HepG2 (cell line): Measurements from ENCODE around the gene HSPA1A. TPM values are rescaled to one million over a fixed set of nuclear protein-coding genes. Genes with fewer than 3 reads are reported as not detected.

ENCODE experiments used
- BHLHE40 ChIP-seq: IDR thresholded peaks from 2 replicates; pipeline ENCODE4 v1.6.1; 2011; ENCODE audit warnings: low read length, improper control_type of control experiment
- GZF1 ChIP-seq: sonication (generic); formaldehyde crosslinking; IDR thresholded peaks from 2 replicates; pipeline ENCODE4 v1.5.1; 2020; ENCODE audit warnings: mild to moderate bottlenecking, missing genetic modification reagents
- HNRNPLL ChIP-seq: fragments of 200-400 bp; formaldehyde crosslinking; IDR thresholded peaks from 2 replicates; pipeline ENCODE4 v1.6.1; 2017; ENCODE audit warnings: mild to moderate bottlenecking, low read depth, low read length; ENCODE audit not compliant: poor library complexity, severe bottlenecking
- HOXA5 ChIP-seq: sonication (generic); formaldehyde crosslinking; IDR thresholded peaks from 2 replicates; pipeline ENCODE4 v1.4.0; 2020; ENCODE audit warnings: missing genetic modification reagents
- KDM4B ChIP-seq: sonication (generic); formaldehyde crosslinking; IDR thresholded peaks from 2 replicates; pipeline ENCODE4 v1.4.0; 2020; ENCODE audit warnings: missing genetic modification reagents
- KLF13 ChIP-seq: sonication (generic); formaldehyde crosslinking; IDR thresholded peaks from 2 replicates; pipeline ENCODE4 v1.4.0; 2020; ENCODE audit warnings: mild to moderate bottlenecking, missing genetic modification reagents
- MYNN ChIP-seq: sonication (generic); formaldehyde crosslinking; IDR thresholded peaks from 2 replicates; pipeline ENCODE4 v1.4.0; 2020; ENCODE audit warnings: mild to moderate bottlenecking, low read depth, missing genetic modification reagents
- NAIF1 ChIP-seq: sonication (generic); formaldehyde crosslinking; IDR thresholded peaks from 2 replicates; pipeline ENCODE4 v1.5.0; 2020; ENCODE audit warnings: mild to moderate bottlenecking, missing genetic modification reagents, borderline replicate concordance
- POGZ ChIP-seq: sonication (generic); formaldehyde crosslinking; IDR thresholded peaks from 2 replicates; pipeline ENCODE4 v1.4.0; 2020; ENCODE audit warnings: mild to moderate bottlenecking, missing genetic modification reagents
- RXRA ChIP-seq: sonication (generic); formaldehyde crosslinking; IDR thresholded peaks from 2 replicates; pipeline ENCODE4 v1.5.1; 2020; ENCODE audit warnings: missing genetic modification reagents
- SMAD3 ChIP-seq: sonication (generic); formaldehyde crosslinking; IDR thresholded peaks from 2 replicates; pipeline ENCODE4 v1.4.0; 2020; ENCODE audit warnings: missing genetic modification reagents
- SPEN ChIP-seq: sonication (generic); formaldehyde crosslinking; IDR thresholded peaks from 2 replicates; pipeline ENCODE4 v1.5.1; 2020; ENCODE audit warnings: low read depth, mild to moderate bottlenecking, missing genetic modification reagents
- ZC3H13 ChIP-seq: sonication (generic); formaldehyde crosslinking; IDR thresholded peaks from 2 replicates; pipeline ENCODE4 v1.8.1; 2023; ENCODE audit warnings: mild to moderate bottlenecking, missing genetic modification reagents, moderate library complexity
- ZNF335 ChIP-seq: sonication (generic); formaldehyde crosslinking; IDR thresholded peaks from 2 replicates; pipeline ENCODE4 v1.4.0; 2020; ENCODE audit warnings: missing genetic modification reagents
- ZNF350 ChIP-seq: sonication (generic); formaldehyde crosslinking; IDR thresholded peaks from 2 replicates; pipeline ENCODE4 v1.4.0; 2020; ENCODE audit warnings: mild to moderate bottlenecking, low read depth, missing genetic modification reagents, borderline replicate concordance
- ZNF615 ChIP-seq: sonication (generic); formaldehyde crosslinking; IDR thresholded peaks from 2 replicates; pipeline ENCODE4 v1.5.0; 2020; ENCODE audit warnings: mild to moderate bottlenecking, missing genetic modification reagents, borderline replicate concordance
- ZNF772 ChIP-seq: sonication (generic); formaldehyde crosslinking; IDR thresholded peaks from 2 replicates; pipeline ENCODE4 v1.5.0; 2020; ENCODE audit warnings: mild to moderate bottlenecking, missing genetic modification reagents
- polyA plus RNA-seq, 8 experiments: library from polyadenylated mRNA; depleted of rRNA in 3 of 8; stranded (reverse) in 7 of 8; unstranded in 1 of 8; fragments of >200 nt; fragmentation: Illumina TruSeq in 4 of 8; extraction: Trizol in 4 of 8; gene quantifications; 2 replicates each; pipeline versions ENCODE4 v1.2.1 to v1.2.3, GENCODE V29; 2011 to 2016; ENCODE audit warnings: low read depth in 4 of 8, missing spikeins in 1 of 8, mixed read lengths in 1 of 8; ENCODE audit not compliant: insufficient read depth in 1 of 8
- total RNA-seq, 5 experiments: library from RNA; depleted of rRNA; stranded (reverse); fragments of >200 nt; fragmentation: Illumina TruSeq; extraction: Trizol; gene quantifications; 2 replicates each; pipeline ENCODE4 v1.2.3, GENCODE V29; 2016; ENCODE audit warnings: low read depth in 1 of 5
- TF ChIP-seq, protein P1 (sequence below): sonication (generic); formaldehyde crosslinking; IDR thresholded peaks from 2 replicates; pipeline ENCODE4 v1.4.0; 2020; ENCODE audit warnings: missing genetic modification reagents, low read depth, mild to moderate bottlenecking, borderline replicate concordance
- TF ChIP-seq, protein P2 (sequence below): sonication (generic); formaldehyde crosslinking; IDR thresholded peaks from 2 replicates; pipeline ENCODE4 v1.5.1; 2020; ENCODE audit warnings: missing genetic modification reagents, mild to moderate bottlenecking, borderline replicate concordance
- TF ChIP-seq, protein P3 (sequence below): sonication (generic); formaldehyde crosslinking; IDR thresholded peaks from 2 replicates; pipeline ENCODE4 v1.4.0; 2020; ENCODE audit warnings: mild to moderate bottlenecking, missing genetic modification reagents, borderline replicate concordance
- TF ChIP-seq, protein P4 (sequence below), 2 experiments: sonication (generic) in 1 of 2; formaldehyde crosslinking in 1 of 2; IDR thresholded peaks; 2 replicates each; pipeline versions ENCODE4 v1.5.1 to v1.6.1; 2011 to 2020; ENCODE audit warnings: borderline replicate concordance in 1 of 2, low read depth in 1 of 2, low read length in 1 of 2, mild to moderate bottlenecking in 1 of 2, missing genetic modification reagents in 1 of 2, moderate library complexity in 1 of 2
- TF ChIP-seq, protein P5 (sequence below): sonication (generic); formaldehyde crosslinking; IDR thresholded peaks from 2 replicates; pipeline ENCODE4 v1.5.0; 2020; ENCODE audit warnings: missing genetic modification reagents

Gene HSPA1A
- total and polyA plus RNA-seq, 2 of the 13 experiments (the other 11 are each of a cell fraction or from before 2014, with no cell fraction given): 44.5 to 85.0 TPM

DNA sequence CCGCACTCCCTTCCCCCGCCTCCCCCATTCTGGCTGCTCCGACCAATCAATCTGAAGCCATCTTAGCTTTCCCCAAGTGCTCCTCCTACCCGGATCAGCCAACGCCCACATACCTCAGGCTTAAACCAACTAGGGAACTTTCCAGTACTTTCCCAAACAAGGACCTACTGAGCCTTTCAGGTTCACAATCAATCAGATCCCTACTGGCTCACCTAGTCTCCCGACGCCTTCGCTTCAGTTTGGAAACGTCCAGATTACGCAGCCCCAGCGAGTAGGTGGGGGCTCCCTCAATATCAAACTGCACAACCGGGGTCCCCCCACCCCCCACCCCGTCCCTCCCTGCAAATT is 692 bp upstream of the HSPA1A start (continued):
- TF ChIP-seq, protein P1, sequence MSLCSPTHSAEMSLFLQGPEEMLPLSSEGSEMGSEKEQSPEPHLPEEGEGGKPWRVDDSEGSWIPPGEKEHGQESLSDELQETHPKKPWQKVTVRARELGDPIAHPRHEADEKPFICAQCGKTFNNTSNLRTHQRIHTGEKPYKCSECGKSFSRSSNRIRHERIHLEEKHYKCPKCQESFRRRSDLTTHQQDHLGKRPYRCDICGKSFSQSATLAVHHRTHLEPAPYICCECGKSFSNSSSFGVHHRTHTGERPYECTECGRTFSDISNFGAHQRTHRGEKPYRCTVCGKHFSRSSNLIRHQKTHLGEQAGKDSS (CRISPR knock-in tag): no peak
- TF ChIP-seq GZF1 (no peak), SMAD3 (CRISPR knock-in tag) (no peak), MYNN (no peak), ZNF335 (CRISPR knock-in tag) (no peak; the same call in 1 of the 2 replicates), HOXA5 (CRISPR knock-in tag) (0 out of 2 replicates have a peak, but pooled peaks have one; percentile 13), RXRA (no peak), BHLHE40 (no peak), KDM4B (CRISPR knock-in tag) (no peak), ZNF350 (CRISPR knock-in tag) (no peak), NAIF1 (CRISPR knock-in tag) (no peak), KLF13 (CRISPR knock-in tag) (no peak), SPEN (CRISPR knock-in tag) (no peak), ZNF772 (no peak), ZC3H13 (CRISPR knock-in tag) (no peak), HNRNPLL (no peak), POGZ (CRISPR knock-in tag) (no peak), ZNF615 (CRISPR knock-in tag) (no peak)
- TF ChIP-seq, protein P2, sequence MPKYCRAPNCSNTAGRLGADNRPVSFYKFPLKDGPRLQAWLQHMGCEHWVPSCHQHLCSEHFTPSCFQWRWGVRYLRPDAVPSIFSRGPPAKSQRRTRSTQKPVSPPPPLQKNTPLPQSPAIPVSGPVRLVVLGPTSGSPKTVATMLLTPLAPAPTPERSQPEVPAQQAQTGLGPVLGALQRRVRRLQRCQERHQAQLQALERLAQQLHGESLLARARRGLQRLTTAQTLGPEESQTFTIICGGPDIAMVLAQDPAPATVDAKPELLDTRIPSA (CRISPR knock-in tag): no peak
- TF ChIP-seq, protein P3, sequence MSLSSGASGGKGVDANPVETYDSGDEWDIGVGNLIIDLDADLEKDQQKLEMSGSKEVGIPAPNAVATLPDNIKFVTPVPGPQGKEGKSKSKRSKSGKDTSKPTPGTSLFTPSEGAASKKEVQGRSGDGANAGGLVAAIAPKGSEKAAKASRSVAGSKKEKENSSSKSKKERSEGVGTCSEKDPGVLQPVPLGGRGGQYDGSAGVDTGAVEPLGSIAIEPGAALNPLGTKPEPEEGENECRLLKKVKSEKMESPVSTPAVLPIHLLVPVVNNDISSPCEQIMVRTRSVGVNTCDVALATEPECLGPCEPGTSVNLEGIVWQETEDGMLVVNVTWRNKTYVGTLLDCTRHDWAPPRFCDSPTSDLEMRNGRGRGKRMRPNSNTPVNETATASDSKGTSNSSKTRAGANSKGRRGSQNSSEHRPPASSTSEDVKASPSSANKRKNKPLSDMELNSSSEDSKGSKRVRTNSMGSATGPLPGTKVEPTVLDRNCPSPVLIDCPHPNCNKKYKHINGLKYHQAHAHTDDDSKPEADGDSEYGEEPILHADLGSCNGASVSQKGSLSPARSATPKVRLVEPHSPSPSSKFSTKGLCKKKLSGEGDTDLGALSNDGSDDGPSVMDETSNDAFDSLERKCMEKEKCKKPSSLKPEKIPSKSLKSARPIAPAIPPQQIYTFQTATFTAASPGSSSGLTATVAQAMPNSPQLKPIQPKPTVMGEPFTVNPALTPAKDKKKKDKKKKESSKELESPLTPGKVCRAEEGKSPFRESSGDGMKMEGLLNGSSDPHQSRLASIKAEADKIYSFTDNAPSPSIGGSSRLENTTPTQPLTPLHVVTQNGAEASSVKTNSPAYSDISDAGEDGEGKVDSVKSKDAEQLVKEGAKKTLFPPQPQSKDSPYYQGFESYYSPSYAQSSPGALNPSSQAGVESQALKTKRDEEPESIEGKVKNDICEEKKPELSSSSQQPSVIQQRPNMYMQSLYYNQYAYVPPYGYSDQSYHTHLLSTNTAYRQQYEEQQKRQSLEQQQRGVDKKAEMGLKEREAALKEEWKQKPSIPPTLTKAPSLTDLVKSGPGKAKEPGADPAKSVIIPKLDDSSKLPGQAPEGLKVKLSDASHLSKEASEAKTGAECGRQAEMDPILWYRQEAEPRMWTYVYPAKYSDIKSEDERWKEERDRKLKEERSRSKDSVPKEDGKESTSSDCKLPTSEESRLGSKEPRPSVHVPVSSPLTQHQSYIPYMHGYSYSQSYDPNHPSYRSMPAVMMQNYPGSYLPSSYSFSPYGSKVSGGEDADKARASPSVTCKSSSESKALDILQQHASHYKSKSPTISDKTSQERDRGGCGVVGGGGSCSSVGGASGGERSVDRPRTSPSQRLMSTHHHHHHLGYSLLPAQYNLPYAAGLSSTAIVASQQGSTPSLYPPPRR: no peak
- TF ChIP-seq, protein P4, sequence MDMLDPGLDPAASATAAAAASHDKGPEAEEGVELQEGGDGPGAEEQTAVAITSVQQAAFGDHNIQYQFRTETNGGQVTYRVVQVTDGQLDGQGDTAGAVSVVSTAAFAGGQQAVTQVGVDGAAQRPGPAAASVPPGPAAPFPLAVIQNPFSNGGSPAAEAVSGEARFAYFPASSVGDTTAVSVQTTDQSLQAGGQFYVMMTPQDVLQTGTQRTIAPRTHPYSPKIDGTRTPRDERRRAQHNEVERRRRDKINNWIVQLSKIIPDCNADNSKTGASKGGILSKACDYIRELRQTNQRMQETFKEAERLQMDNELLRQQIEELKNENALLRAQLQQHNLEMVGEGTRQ (IDR thresholded peaks at IDR 0.05; ENCODE audit: low read depth, low read length): no peak
- TF ChIP-seq, protein P4 (CRISPR knock-in tag; IDR thresholded peaks at IDR 0.05; ENCODE audit: borderline replicate concordance): no peak
- TF ChIP-seq, protein P5, sequence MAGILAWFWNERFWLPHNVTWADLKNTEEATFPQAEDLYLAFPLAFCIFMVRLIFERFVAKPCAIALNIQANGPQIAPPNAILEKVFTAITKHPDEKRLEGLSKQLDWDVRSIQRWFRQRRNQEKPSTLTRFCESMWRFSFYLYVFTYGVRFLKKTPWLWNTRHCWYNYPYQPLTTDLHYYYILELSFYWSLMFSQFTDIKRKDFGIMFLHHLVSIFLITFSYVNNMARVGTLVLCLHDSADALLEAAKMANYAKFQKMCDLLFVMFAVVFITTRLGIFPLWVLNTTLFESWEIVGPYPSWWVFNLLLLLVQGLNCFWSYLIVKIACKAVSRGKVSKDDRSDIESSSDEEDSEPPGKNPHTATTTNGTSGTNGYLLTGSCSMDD (CRISPR knock-in tag): no peak
